OCI-LY3 (cell line): Measurements from ENCODE around the gene EBNA1BP2.

Source experiments
- H2AFZ ChIP-seq: fragments of 200-600, 300-600 bp; shearing (Covaris generic); 2 replicates; pipeline ENCODE4 v1.6.0; 2014; ENCODE audit warnings: antibody characterized with exemption, low read depth, low read length
- H3K27ac ChIP-seq: fragments of 200-600, 300-600 bp; sonication (generic); 2 replicates; pipeline ENCODE4 v1.5.1; 2014; ENCODE audit warnings: mild to moderate bottlenecking, low read length, moderate library complexity, mixed read lengths
- H3K27me3 ChIP-seq: fragments of 200-600, 300-600 bp; sonication (generic); 2 replicates; pipeline ENCODE4 v1.6.1; 2014; ENCODE audit warnings: low read depth, low read length, mixed read lengths
- H3K36me3 ChIP-seq: fragments of 200-600, 300-600 bp; sonication (generic); replicated peaks from 2 replicates; pipeline ENCODE3; 2014; ENCODE audit warnings: low read depth, low read length, mixed read lengths
- H3K4me1 ChIP-seq: fragments of 300-600, 200-600 bp; sonication (generic); 2 replicates; pipeline ENCODE4 v1.6.1; 2014; ENCODE audit warnings: low read length, mixed read lengths
- H3K4me2 ChIP-seq: fragments of 200-600, 300-600 bp; sonication (generic); 2 replicates; pipeline ENCODE4 v1.6.1; 2014; ENCODE audit warnings: low read length, mixed read lengths
- H3K4me3 ChIP-seq: fragments of 300-600, 200-600 bp; sonication (generic); 2 replicates; pipeline ENCODE4 v1.5.1; 2014; ENCODE audit warnings: antibody characterized with exemption, mild to moderate bottlenecking, low read length, moderate library complexity
- H3K79me2 ChIP-seq: fragments of 300-600, 200-600 bp; shearing (Covaris generic); 2 replicates; pipeline ENCODE4 v1.6.1; 2014; ENCODE audit warnings: mild to moderate bottlenecking, low read length, mixed read lengths
- H3K9ac ChIP-seq: fragments of 300-600, 200-600 bp; shearing (Covaris generic); 2 replicates; pipeline ENCODE4 v1.6.0; 2014; ENCODE audit warnings: mild to moderate bottlenecking, low read length, moderate library complexity
- H3K9me3 ChIP-seq: fragments of 200-600, 300-600 bp; shearing (Covaris generic); 2 replicates; pipeline ENCODE4 v1.6.1; 2014; ENCODE audit warnings: low read length, mixed read lengths; ENCODE audit not compliant: insufficient read depth
- H4K20me1 ChIP-seq: fragments of 200-600, 300-600 bp; sonication (generic); 2 replicates; pipeline ENCODE4 v1.6.1; 2016; ENCODE audit warnings: low read length, mixed read lengths; ENCODE audit not compliant: insufficient read depth
- EZH2phosphoT487 ChIP-seq: fragments of 200-600 bp; shearing (Covaris generic); IDR thresholded peaks from 2 replicates; pipeline ENCODE4 v1.6.1; 2018; ENCODE audit warnings: antibody characterized with exemption, mixed run types, low read depth
- TF ChIP-seq, protein P1 (sequence below): fragments of 200-600, 300-600 bp; sonication (generic); IDR thresholded peaks from 2 replicates; pipeline ENCODE4 v1.5.1; 2014; ENCODE audit warnings: antibody characterized with exemption, low read length, low read depth

Gene EBNA1BP2

GRCh38 chr1:43171312-43171875 is 696 bp downstream of the EBNA1BP2 start:
- H4K20me1 ChIP-seq: no peaks in the 10 kb centered on the region
- no peak overlapping the region for H3K27ac ChIP-seq
- H2AFZ ChIP-seq: peak overlapping the region; percentile 63; the same call in 1 of the 2 replicates
- H3K79me2 ChIP-seq: peaks cover 22% of the 10 kb centered on the region
- no peak for TF ChIP-seq EZH2phosphoT487
- TF ChIP-seq, protein P1, sequence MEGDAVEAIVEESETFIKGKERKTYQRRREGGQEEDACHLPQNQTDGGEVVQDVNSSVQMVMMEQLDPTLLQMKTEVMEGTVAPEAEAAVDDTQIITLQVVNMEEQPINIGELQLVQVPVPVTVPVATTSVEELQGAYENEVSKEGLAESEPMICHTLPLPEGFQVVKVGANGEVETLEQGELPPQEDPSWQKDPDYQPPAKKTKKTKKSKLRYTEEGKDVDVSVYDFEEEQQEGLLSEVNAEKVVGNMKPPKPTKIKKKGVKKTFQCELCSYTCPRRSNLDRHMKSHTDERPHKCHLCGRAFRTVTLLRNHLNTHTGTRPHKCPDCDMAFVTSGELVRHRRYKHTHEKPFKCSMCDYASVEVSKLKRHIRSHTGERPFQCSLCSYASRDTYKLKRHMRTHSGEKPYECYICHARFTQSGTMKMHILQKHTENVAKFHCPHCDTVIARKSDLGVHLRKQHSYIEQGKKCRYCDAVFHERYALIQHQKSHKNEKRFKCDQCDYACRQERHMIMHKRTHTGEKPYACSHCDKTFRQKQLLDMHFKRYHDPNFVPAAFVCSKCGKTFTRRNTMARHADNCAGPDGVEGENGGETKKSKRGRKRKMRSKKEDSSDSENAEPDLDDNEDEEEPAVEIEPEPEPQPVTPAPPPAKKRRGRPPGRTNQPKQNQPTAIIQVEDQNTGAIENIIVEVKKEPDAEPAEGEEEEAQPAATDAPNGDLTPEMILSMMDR: no peak
- no peaks in the 10 kb centered on the region for H3K27me3 ChIP-seq
- H3K9me3 ChIP-seq: no peaks in the 10 kb centered on the region
- H3K4me3 ChIP-seq: peak overlapping the region; percentile 98
- peaks cover 14% of the 10 kb centered on the region for H3K36me3 ChIP-seq
- peaks cover 6% of the 10 kb centered on the region; the same call in 1 of the 2 replicates for H3K4me1 ChIP-seq
- H3K4me2 ChIP-seq: peak overlapping the region; percentile 93
- H3K9ac ChIP-seq: peak overlapping the region; percentile 77

DNA sequence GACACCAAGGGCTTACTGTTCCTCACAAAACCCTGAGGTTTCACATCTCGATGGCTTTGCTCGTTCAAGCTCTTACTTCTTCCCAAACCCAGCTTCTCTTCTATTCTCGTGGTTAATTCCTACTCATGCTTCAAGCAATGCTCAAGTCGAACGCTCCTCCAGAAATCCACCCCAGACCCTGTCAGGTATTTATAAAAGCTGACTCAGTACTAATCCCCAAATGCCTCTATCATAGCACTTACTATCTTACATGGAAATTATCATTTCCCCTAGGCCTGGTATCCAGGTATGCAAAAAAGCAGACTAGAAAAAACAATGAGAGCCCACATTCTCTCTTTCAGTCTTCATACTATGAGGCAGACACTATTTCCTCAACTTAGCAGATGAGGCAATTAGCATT is 6.3 kb downstream of the EBNA1BP2 start:
- H3K27me3 ChIP-seq: no peaks in the 10 kb centered on the region
- no peaks in the 10 kb centered on the region for H3K4me1 ChIP-seq
- H3K9ac ChIP-seq: no peak overlapping the region
- no peak overlapping the region for H2AFZ ChIP-seq
- H3K9me3 ChIP-seq: no peaks in the 10 kb centered on the region
- H3K27ac ChIP-seq: no peak overlapping the region
- H4K20me1 ChIP-seq: no peaks in the 10 kb centered on the region
- H3K36me3 ChIP-seq: peaks cover 27% of the 10 kb centered on the region
- no peak overlapping the region for H3K4me2 ChIP-seq
- H3K4me3 ChIP-seq: no peak overlapping the region
- TF ChIP-seq, protein P1: no peak
- no peak for TF ChIP-seq EZH2phosphoT487
- H3K79me2 ChIP-seq: peaks cover 8% of the 10 kb centered on the region

DNA sequence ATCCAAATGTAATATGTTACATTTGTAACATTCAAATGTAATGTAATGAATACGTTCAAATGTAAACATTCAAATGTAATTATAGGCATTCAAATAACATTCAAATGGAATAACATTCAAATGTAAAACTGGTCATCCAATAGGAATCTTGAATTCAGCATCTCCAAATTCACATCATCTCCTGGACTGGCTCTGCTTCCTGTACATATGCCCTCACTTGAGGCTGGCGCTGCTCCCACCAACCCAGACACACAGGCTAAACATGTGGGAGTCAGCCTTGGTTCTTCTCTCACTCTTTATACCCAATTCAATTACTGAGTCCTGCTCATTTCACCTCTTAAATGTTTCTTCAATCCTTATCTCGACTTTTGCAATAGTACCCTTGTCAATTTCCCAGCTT is 6.9 kb downstream of the EBNA1BP2 start:
- Histone ChIP-seq H3K4me2 (no peak overlapping the region), H3K27me3 (no peaks in the 10 kb centered on the region), H2AFZ (no peak overlapping the region), H3K79me2 (peaks cover 2% of the 10 kb centered on the region), H3K9me3 (no peaks in the 10 kb centered on the region), H3K4me3 (no peak overlapping the region), H4K20me1 (no peaks in the 10 kb centered on the region), H3K36me3 (peaks cover 26% of the 10 kb centered on the region), H3K9ac (no peak overlapping the region), H3K27ac (no peak overlapping the region), H3K4me1 (no peaks in the 10 kb centered on the region)
- TF ChIP-seq, protein P1: no peak
- no peak for TF ChIP-seq EZH2phosphoT487

DNA sequence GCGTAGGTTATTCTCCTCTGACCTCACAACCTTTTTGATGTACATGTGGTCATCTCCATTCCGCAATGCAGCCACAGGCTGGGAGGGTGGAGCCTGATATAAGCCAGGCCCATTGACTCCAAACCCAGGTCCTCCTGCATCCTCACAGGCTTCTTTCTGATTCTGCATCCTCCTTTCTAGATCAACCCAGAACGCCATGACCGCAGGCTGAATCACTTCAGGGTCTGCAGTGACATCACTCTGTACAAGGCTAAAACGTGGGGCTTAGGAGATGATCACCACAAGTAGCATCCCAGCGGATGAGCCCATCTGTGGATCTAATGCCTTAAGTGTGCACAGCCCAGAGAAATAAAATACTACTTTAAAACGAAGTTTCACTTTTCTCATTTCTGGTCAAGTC is 16.1 kb downstream of the EBNA1BP2 start:
- Histone ChIP-seq H3K4me1 (peaks cover 6% of the 10 kb centered on the region), H2AFZ (no peak overlapping the region), H3K27me3 (no peaks in the 10 kb centered on the region), H3K9ac (no peak overlapping the region), H3K27ac (no peak overlapping the region), H4K20me1 (no peaks in the 10 kb centered on the region), H3K9me3 (no peaks in the 10 kb centered on the region), H3K36me3 (no peaks in the 10 kb centered on the region), H3K4me2 (no peak overlapping the region), H3K4me3 (no peak overlapping the region), H3K79me2 (no peaks in the 10 kb centered on the region)
- TF ChIP-seq, protein P1: no peak
- no peak for TF ChIP-seq EZH2phosphoT487
